Stimulated activated CD8-positive, alpha-beta memory T cell treated with anti-CD3 and anti-CD28 coated beads, Interleukin-15, amount 100 ng/mL, for 4 hours (primary cell): ENCODE measurements around the gene INPP4B.

Experiments used
- DNase-seq, 2 donors: peaks; one replicate each; pipeline ENCODE4 v3.0.0-alpha.2; 2020; ENCODE audit warnings: low read depth in 2 of 2

INPP4B gene

GRCh38 chr4:142741995-142742394 lies 104.1 kb downstream of the INPP4B start:
- no peak for DNase-seq

- DNase-seq = no peak
Observed at GRCh38 chr4:142728233-142728632, 117.9 kb downstream of the INPP4B start.

- DNase-seq = no peak
Observed at GRCh38 chr4:142727149-142727548, 119.0 kb downstream of the INPP4B start.

GRCh38 chr4:142725886-142726285 lies 120.2 kb downstream of the INPP4B start:
- no peak for DNase-seq

- no peak for DNase-seq
Observed at GRCh38 chr4:142721187-142721586, 124.9 kb downstream of the INPP4B start.

- no peak for DNase-seq
Observed at GRCh38 chr4:142719854-142720541, 126.1 kb downstream of the INPP4B start.

GRCh38 chr4:142718981-142719380 lies 127.1 kb downstream of the INPP4B start:
- no peak for DNase-seq

- DNase-seq = no peak
Observed at GRCh38 chr4:142715727-142716126, 130.4 kb downstream of the INPP4B start.

- DNase-seq = no peak
Observed at GRCh38 chr4:142713282-142714030, 132.6 kb downstream of the INPP4B start.

GRCh38 chr4:142708231-142708630 lies 137.9 kb downstream of the INPP4B start:
- DNase-seq = no peak

- no peak for DNase-seq
Observed at GRCh38 chr4:142707401-142707800, 138.7 kb downstream of the INPP4B start.

- no peak for DNase-seq
Observed at GRCh38 chr4:142706381-142706780, 139.7 kb downstream of the INPP4B start.

- no peak for DNase-seq
Observed at GRCh38 chr4:142705820-142706219, 140.3 kb downstream of the INPP4B start.

- no peak for DNase-seq
Observed at GRCh38 chr4:142703694-142704309, 142.3 kb downstream of the INPP4B start.

GRCh38 chr4:142701017-142701416 lies 145.1 kb downstream of the INPP4B start:
- DNase-seq = no peak

GRCh38 chr4:142700531-142700930 lies 145.6 kb downstream of the INPP4B start:
- no peak for DNase-seq

GRCh38 chr4:142698552-142698951 lies 147.5 kb downstream of the INPP4B start:
- no peak for DNase-seq

- no peak for DNase-seq
Observed at GRCh38 chr4:142697928-142698327, 148.2 kb downstream of the INPP4B start.

GRCh38 chr4:142697320-142697719 lies 148.8 kb downstream of the INPP4B start:
- DNase-seq = no peak

- DNase-seq = no peak
Observed at GRCh38 chr4:142696334-142697122, 149.6 kb downstream of the INPP4B start.

GRCh38 chr4:142690406-142691163 lies 155.5 kb downstream of the INPP4B start:
- DNase-seq = no peak
